OCI-LY3 (cell line): Measurements from ENCODE around the gene SCN3B.

Experiments
- H2AFZ ChIP-seq: fragments of 200-600, 300-600 bp; shearing (Covaris generic); 2 replicates; pipeline ENCODE4 v1.6.0; 2014; ENCODE audit warnings: antibody characterized with exemption, low read depth, low read length
- H3K27ac ChIP-seq: fragments of 200-600, 300-600 bp; sonication (generic); 2 replicates; pipeline ENCODE4 v1.5.1; 2014; ENCODE audit warnings: mild to moderate bottlenecking, low read length, moderate library complexity, mixed read lengths
- H3K27me3 ChIP-seq: fragments of 200-600, 300-600 bp; sonication (generic); 2 replicates; pipeline ENCODE4 v1.6.1; 2014; ENCODE audit warnings: low read depth, low read length, mixed read lengths
- H3K36me3 ChIP-seq: fragments of 200-600, 300-600 bp; sonication (generic); replicated peaks from 2 replicates; pipeline ENCODE3; 2014; ENCODE audit warnings: low read depth, low read length, mixed read lengths
- H3K4me1 ChIP-seq: fragments of 300-600, 200-600 bp; sonication (generic); 2 replicates; pipeline ENCODE4 v1.6.1; 2014; ENCODE audit warnings: low read length, mixed read lengths
- H3K4me2 ChIP-seq: fragments of 200-600, 300-600 bp; sonication (generic); 2 replicates; pipeline ENCODE4 v1.6.1; 2014; ENCODE audit warnings: low read length, mixed read lengths
- H3K4me3 ChIP-seq: fragments of 300-600, 200-600 bp; sonication (generic); 2 replicates; pipeline ENCODE4 v1.5.1; 2014; ENCODE audit warnings: antibody characterized with exemption, mild to moderate bottlenecking, low read length, moderate library complexity
- H3K79me2 ChIP-seq: fragments of 300-600, 200-600 bp; shearing (Covaris generic); 2 replicates; pipeline ENCODE4 v1.6.1; 2014; ENCODE audit warnings: mild to moderate bottlenecking, low read length, mixed read lengths
- H3K9ac ChIP-seq: fragments of 300-600, 200-600 bp; shearing (Covaris generic); 2 replicates; pipeline ENCODE4 v1.6.0; 2014; ENCODE audit warnings: mild to moderate bottlenecking, low read length, moderate library complexity
- H3K9me3 ChIP-seq: fragments of 200-600, 300-600 bp; shearing (Covaris generic); 2 replicates; pipeline ENCODE4 v1.6.1; 2014; ENCODE audit warnings: low read length, mixed read lengths; ENCODE audit not compliant: insufficient read depth
- H4K20me1 ChIP-seq: fragments of 200-600, 300-600 bp; sonication (generic); 2 replicates; pipeline ENCODE4 v1.6.1; 2016; ENCODE audit warnings: low read length, mixed read lengths; ENCODE audit not compliant: insufficient read depth
- EZH2phosphoT487 ChIP-seq: fragments of 200-600 bp; shearing (Covaris generic); IDR thresholded peaks from 2 replicates; pipeline ENCODE4 v1.6.1; 2018; ENCODE audit warnings: antibody characterized with exemption, mixed run types, low read depth
- TF ChIP-seq, protein P1 (sequence below): fragments of 200-600, 300-600 bp; sonication (generic); IDR thresholded peaks from 2 replicates; pipeline ENCODE4 v1.5.1; 2014; ENCODE audit warnings: antibody characterized with exemption, low read length, low read depth

The SCN3B gene

DNA sequence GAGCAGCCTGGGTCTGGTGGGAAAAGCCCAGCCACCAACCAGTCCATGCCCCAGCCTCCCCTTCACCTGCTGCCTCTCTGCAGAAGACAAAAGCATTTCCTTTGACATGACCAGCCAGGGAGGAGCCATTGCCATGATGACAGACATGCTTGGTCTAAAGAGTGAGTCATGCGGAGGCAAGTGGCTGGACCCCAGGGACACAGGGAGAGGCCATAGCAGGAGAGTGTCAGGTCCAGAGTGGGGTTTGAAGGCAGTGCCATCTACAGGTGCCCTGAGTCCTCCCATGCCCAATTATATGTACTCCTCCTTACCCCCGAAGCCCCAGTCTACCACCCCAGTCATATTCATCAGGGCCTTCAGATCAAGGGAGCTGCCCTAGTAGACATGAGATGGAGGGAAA lies 67.4 kb downstream of the SCN3B start:
- Histone ChIP-seq H3K9me3 (no peaks in the 10 kb centered on the region), H4K20me1 (no peaks in the 10 kb centered on the region), H3K4me3 (no peak overlapping the region), H3K36me3 (no peaks in the 10 kb centered on the region), H2AFZ (no peak overlapping the region), H3K27me3 (no peaks in the 10 kb centered on the region), H3K79me2 (no peaks in the 10 kb centered on the region), H3K27ac (no peak overlapping the region), H3K4me1 (no peaks in the 10 kb centered on the region), H3K4me2 (no peak overlapping the region), H3K9ac (no peak overlapping the region)
- TF ChIP-seq, protein P1, sequence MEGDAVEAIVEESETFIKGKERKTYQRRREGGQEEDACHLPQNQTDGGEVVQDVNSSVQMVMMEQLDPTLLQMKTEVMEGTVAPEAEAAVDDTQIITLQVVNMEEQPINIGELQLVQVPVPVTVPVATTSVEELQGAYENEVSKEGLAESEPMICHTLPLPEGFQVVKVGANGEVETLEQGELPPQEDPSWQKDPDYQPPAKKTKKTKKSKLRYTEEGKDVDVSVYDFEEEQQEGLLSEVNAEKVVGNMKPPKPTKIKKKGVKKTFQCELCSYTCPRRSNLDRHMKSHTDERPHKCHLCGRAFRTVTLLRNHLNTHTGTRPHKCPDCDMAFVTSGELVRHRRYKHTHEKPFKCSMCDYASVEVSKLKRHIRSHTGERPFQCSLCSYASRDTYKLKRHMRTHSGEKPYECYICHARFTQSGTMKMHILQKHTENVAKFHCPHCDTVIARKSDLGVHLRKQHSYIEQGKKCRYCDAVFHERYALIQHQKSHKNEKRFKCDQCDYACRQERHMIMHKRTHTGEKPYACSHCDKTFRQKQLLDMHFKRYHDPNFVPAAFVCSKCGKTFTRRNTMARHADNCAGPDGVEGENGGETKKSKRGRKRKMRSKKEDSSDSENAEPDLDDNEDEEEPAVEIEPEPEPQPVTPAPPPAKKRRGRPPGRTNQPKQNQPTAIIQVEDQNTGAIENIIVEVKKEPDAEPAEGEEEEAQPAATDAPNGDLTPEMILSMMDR = no peak
- TF ChIP-seq EZH2phosphoT487 = no peak

DNA sequence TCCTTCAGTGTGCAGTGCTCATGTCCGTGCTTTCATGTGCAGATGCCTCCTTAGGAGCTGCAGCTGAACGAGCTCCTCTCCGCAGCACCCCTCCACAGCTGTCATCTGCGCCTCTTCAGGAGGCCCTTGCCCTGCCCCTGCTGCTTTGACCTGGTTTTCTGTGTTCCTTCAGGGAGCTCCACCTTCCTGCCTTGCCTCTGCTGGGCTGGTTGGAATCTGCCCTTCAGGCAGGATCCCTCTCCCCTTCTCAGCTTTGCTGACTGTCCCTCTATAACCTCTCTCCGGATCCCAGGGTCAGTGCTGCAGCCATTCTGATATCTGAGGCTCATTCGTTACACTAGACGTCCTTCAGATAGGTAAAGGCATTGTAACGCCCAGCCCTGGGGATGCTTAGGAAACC lies 67.9 kb downstream of the SCN3B start:
- no peak overlapping the region for H3K4me3 ChIP-seq
- no peaks in the 10 kb centered on the region for H4K20me1 ChIP-seq
- H3K27me3 ChIP-seq = no peaks in the 10 kb centered on the region
- no peaks in the 10 kb centered on the region for H3K4me1 ChIP-seq
- no peak overlapping the region for H3K4me2 ChIP-seq
- no peak overlapping the region for H3K9ac ChIP-seq
- H2AFZ ChIP-seq = no peak overlapping the region
- TF ChIP-seq EZH2phosphoT487 = no peak
- TF ChIP-seq, protein P1 = no peak
- H3K27ac ChIP-seq = no peak overlapping the region
- no peaks in the 10 kb centered on the region for H3K79me2 ChIP-seq
- no peaks in the 10 kb centered on the region for H3K36me3 ChIP-seq
- no peaks in the 10 kb centered on the region for H3K9me3 ChIP-seq

DNA sequence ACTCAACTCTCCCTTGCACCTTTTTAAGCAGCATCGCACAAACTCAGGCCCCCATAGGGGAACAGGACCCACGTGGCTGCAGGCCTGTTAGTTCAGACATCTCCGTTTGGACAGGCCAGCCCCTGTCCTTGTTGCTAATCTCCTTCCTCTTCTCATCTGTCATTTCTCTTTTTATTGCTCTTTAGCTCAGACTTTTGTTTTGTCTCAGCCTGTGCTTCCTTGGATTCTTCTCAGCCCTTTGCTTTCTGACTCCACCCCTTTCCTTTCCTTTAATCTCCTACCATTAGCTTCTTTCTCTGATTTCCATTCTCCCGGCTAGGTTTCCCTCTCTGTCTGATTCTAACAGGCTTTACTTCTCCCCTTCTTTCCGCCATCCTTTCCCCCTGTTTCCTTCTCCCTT lies 68.7 kb downstream of the SCN3B start:
- H3K9me3 ChIP-seq = no peaks in the 10 kb centered on the region
- no peak overlapping the region for H3K4me2 ChIP-seq
- TF ChIP-seq, protein P1 = no peak
- no peak for TF ChIP-seq EZH2phosphoT487
- H3K4me1 ChIP-seq = peaks cover 1% of the 10 kb centered on the region; the same call in 1 of the 2 replicates
- H3K79me2 ChIP-seq = no peaks in the 10 kb centered on the region
- H3K4me3 ChIP-seq = no peak overlapping the region
- H3K9ac ChIP-seq = no peak overlapping the region
- H3K36me3 ChIP-seq = no peaks in the 10 kb centered on the region
- no peak overlapping the region for H3K27ac ChIP-seq
- no peak overlapping the region for H2AFZ ChIP-seq
- peaks cover 6% of the 10 kb centered on the region; the same call in 1 of the 2 replicates for H4K20me1 ChIP-seq
- H3K27me3 ChIP-seq = 0 out of 2 replicates have a peak, but pooled peaks cover 5% of the 10 kb centered on the region

DNA sequence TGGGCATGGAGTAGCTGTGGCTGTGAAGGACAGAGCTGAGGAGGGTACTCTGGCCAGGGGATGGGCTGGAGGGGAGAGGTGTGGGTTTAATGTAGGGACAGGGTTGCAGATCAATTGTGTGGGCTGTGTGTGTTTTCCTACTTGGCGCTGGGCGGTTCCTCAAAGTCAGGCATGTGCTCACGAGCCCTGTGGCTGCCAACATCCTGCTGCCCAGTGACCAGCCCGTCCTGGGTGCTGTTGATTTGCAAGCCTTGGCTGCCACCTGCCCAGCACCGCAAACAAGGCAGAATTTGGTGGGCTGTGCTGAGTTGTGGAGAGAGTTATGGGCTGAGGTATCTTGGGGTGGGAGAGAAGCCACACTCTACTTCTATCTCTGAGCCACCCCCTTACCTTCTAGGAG lies 69.2 kb downstream of the SCN3B start:
- H3K4me3 ChIP-seq = no peak overlapping the region
- no peak overlapping the region for H3K4me2 ChIP-seq
- H3K79me2 ChIP-seq = no peaks in the 10 kb centered on the region
- no peak overlapping the region for H2AFZ ChIP-seq
- no peaks in the 10 kb centered on the region for H3K36me3 ChIP-seq
- no peak overlapping the region for H3K9ac ChIP-seq
- H3K4me1 ChIP-seq = peaks cover 2% of the 10 kb centered on the region; the same call in 1 of the 2 replicates
- TF ChIP-seq, protein P1 = no peak
- no peak for TF ChIP-seq EZH2phosphoT487
- peaks cover 7% of the 10 kb centered on the region; the same call in 1 of the 2 replicates for H4K20me1 ChIP-seq
- H3K9me3 ChIP-seq = no peaks in the 10 kb centered on the region
- H3K27me3 ChIP-seq = 0 out of 2 replicates have a peak, but pooled peaks cover 5% of the 10 kb centered on the region
- no peak overlapping the region for H3K27ac ChIP-seq
